ENCODE data around the gene CTNNA3. TPM values are rescaled to one million over a fixed set of nuclear protein-coding genes. Genes with fewer than 3 reads are reported as not detected.

Gene CTNNA3
- total RNA-seq, 1 donor: not detected

DNA sequence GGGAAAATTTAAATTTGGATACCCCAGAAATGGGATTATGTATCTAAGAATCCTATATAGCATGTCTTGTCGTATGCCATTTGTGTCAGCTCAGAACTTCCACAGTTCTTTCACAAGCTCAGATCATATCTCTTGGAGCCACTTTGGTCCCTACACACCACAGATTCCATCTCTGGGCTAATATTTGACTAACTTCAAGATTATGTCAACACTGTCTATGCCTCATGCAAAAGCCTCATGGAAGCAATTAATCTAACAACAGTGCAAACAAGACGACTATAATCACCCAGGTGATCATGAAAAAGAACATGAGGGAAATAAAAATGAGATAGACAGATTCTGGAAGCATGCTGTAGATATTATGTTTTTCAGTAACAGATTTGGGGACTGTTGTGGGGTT lies 581.0 kb downstream of the CTNNA3 start:
- DNase-seq (ENCODE audit: insufficient read length, low spot score, missing footprints): no peak
- H2AFZ ChIP-seq (ENCODE audit: low read length): no peak overlapping the region
- no peaks in the 10 kb centered on the region for H4K20me1 ChIP-seq (ENCODE audit: insufficient read depth, low read length)
- no peaks in the 10 kb centered on the region for H3K79me2 ChIP-seq (ENCODE audit: insufficient read depth, low read length)
- no peaks in the 10 kb centered on the region for H3K9me3 ChIP-seq (ENCODE audit: low read depth, low read length)
- H3K36me3 ChIP-seq (ENCODE audit: insufficient read depth, low read length): no peaks in the 10 kb centered on the region
- no peaks in the 10 kb centered on the region for H3K4me1 ChIP-seq (ENCODE audit: insufficient read depth, low read length)
- no peaks in the 10 kb centered on the region for H3K27me3 ChIP-seq (ENCODE audit: insufficient read depth, low read length)
- TF ChIP-seq, protein P1, sequence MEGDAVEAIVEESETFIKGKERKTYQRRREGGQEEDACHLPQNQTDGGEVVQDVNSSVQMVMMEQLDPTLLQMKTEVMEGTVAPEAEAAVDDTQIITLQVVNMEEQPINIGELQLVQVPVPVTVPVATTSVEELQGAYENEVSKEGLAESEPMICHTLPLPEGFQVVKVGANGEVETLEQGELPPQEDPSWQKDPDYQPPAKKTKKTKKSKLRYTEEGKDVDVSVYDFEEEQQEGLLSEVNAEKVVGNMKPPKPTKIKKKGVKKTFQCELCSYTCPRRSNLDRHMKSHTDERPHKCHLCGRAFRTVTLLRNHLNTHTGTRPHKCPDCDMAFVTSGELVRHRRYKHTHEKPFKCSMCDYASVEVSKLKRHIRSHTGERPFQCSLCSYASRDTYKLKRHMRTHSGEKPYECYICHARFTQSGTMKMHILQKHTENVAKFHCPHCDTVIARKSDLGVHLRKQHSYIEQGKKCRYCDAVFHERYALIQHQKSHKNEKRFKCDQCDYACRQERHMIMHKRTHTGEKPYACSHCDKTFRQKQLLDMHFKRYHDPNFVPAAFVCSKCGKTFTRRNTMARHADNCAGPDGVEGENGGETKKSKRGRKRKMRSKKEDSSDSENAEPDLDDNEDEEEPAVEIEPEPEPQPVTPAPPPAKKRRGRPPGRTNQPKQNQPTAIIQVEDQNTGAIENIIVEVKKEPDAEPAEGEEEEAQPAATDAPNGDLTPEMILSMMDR (IDR thresholded peaks at IDR 0.05; ENCODE audit: extremely low read depth, low read depth, low read length): no peak
- H3K4me3 ChIP-seq (ENCODE audit: insufficient read depth, low read length): no peak overlapping the region
- no peak overlapping the region for H3K27ac ChIP-seq (ENCODE audit: low read depth, low read length)
- H3K4me2 ChIP-seq (ENCODE audit: insufficient read depth, low read length): no peak overlapping the region

DNA sequence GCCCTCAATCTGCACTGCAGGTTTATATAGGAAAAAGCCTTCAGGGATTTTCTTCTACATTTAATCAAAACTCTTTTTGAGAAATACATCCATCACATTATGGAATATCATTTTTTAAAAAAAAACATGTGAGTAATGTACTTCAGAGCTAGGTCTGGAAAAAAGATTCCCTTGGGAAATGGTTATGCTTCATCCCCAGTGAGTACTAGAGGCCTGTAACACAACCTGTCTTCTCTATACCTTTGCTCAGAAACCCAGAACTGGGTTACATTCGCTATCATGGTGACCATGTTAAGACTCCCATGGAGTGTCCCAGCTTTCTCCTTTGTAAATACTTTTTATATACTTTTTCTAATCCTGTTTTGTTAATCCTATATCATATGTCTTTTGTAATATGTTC lies 583.2 kb downstream of the CTNNA3 start:
- H2AFZ ChIP-seq (ENCODE audit: low read length): no peak overlapping the region
- H3K36me3 ChIP-seq (ENCODE audit: insufficient read depth, low read length): no peaks in the 10 kb centered on the region
- no peaks in the 10 kb centered on the region for H3K4me1 ChIP-seq (ENCODE audit: insufficient read depth, low read length)
- TF ChIP-seq, protein P1 (IDR thresholded peaks at IDR 0.05; ENCODE audit: extremely low read depth, low read depth, low read length): no peak
- H3K4me2 ChIP-seq (ENCODE audit: insufficient read depth, low read length): no peak overlapping the region
- H3K27ac ChIP-seq (ENCODE audit: low read depth, low read length): no peak overlapping the region
- no peaks in the 10 kb centered on the region for H3K27me3 ChIP-seq (ENCODE audit: insufficient read depth, low read length)
- H3K79me2 ChIP-seq (ENCODE audit: insufficient read depth, low read length): no peaks in the 10 kb centered on the region
- no peak for DNase-seq (ENCODE audit: insufficient read length, low spot score, missing footprints)
- no peaks in the 10 kb centered on the region for H4K20me1 ChIP-seq (ENCODE audit: insufficient read depth, low read length)
- H3K9me3 ChIP-seq (ENCODE audit: low read depth, low read length): no peaks in the 10 kb centered on the region
- H3K4me3 ChIP-seq (ENCODE audit: insufficient read depth, low read length): no peak overlapping the region

- H2AFZ ChIP-seq (ENCODE audit: low read length): no peak overlapping the region
- H3K4me2 ChIP-seq (ENCODE audit: insufficient read depth, low read length): no peak overlapping the region
- TF ChIP-seq, protein P1 (IDR thresholded peaks at IDR 0.05; ENCODE audit: extremely low read depth, low read depth, low read length): no peak
- no peaks in the 10 kb centered on the region for H3K79me2 ChIP-seq (ENCODE audit: insufficient read depth, low read length)
- H4K20me1 ChIP-seq (ENCODE audit: insufficient read depth, low read length): no peaks in the 10 kb centered on the region
- no peak overlapping the region for H3K27ac ChIP-seq (ENCODE audit: low read depth, low read length)
- H3K4me3 ChIP-seq (ENCODE audit: insufficient read depth, low read length): no peak overlapping the region
- no peak for DNase-seq (ENCODE audit: insufficient read length, low spot score, missing footprints)
- H3K4me1 ChIP-seq (ENCODE audit: insufficient read depth, low read length): no peaks in the 10 kb centered on the region
- no peaks in the 10 kb centered on the region for H3K9me3 ChIP-seq (ENCODE audit: low read depth, low read length)
- no peaks in the 10 kb centered on the region for H3K36me3 ChIP-seq (ENCODE audit: insufficient read depth, low read length)
- H3K27me3 ChIP-seq (ENCODE audit: insufficient read depth, low read length): no peaks in the 10 kb centered on the region
Observed at GRCh38 chr10:67110286-67110685, 585.7 kb downstream of the CTNNA3 start.

GRCh38 chr10:67107670-67108069 lies 588.3 kb downstream of the CTNNA3 start:
- H4K20me1 ChIP-seq (ENCODE audit: insufficient read depth, low read length): no peaks in the 10 kb centered on the region
- no peaks in the 10 kb centered on the region for H3K79me2 ChIP-seq (ENCODE audit: insufficient read depth, low read length)
- H3K4me1 ChIP-seq (ENCODE audit: insufficient read depth, low read length): no peaks in the 10 kb centered on the region
- H3K27me3 ChIP-seq (ENCODE audit: insufficient read depth, low read length): no peaks in the 10 kb centered on the region
- H3K4me2 ChIP-seq (ENCODE audit: insufficient read depth, low read length): no peak overlapping the region
- no peaks in the 10 kb centered on the region for H3K9me3 ChIP-seq (ENCODE audit: low read depth, low read length)
- TF ChIP-seq, protein P1 (IDR thresholded peaks at IDR 0.05; ENCODE audit: extremely low read depth, low read depth, low read length): no peak
- no peak overlapping the region for H3K27ac ChIP-seq (ENCODE audit: low read depth, low read length)
- H3K36me3 ChIP-seq (ENCODE audit: insufficient read depth, low read length): no peaks in the 10 kb centered on the region
- no peak for DNase-seq (ENCODE audit: insufficient read length, low spot score, missing footprints)
- no peak overlapping the region for H3K4me3 ChIP-seq (ENCODE audit: insufficient read depth, low read length)
- no peak overlapping the region for H2AFZ ChIP-seq (ENCODE audit: low read length)

Measured in osteoblast (primary cell).